Osteocyte (in vitro differentiated cells): ENCODE data around the gene IER5. TPM values are rescaled to one million over a fixed set of nuclear protein-coding genes. Genes with fewer than 3 reads are reported as not detected.

Experiments used
- DNase-seq: peaks from one replicate; pipeline ENCODE4 v3.0.0; 2021; ENCODE audit warnings: mixed read lengths; ENCODE audit not compliant: unreplicated experiment; ENCODE audit errors: extremely low spot score
- H3K27ac Mint-ChIP-seq: one replicate; pipeline ENCODE4 v1.8.0; 2021; ENCODE audit warnings: mild to moderate bottlenecking, mixed read lengths; ENCODE audit not compliant: unreplicated experiment
- H3K27me3 Mint-ChIP-seq: one replicate; pipeline ENCODE4 v1.8.0; 2021; ENCODE audit warnings: mixed read lengths; ENCODE audit not compliant: unreplicated experiment
- H3K36me3 Mint-ChIP-seq: one replicate; pipeline ENCODE4 v1.8.0; 2021; ENCODE audit warnings: mixed read lengths; ENCODE audit not compliant: unreplicated experiment
- H3K4me1 Mint-ChIP-seq: one replicate; pipeline ENCODE4 v1.8.0; 2021; ENCODE audit warnings: mixed read lengths; ENCODE audit not compliant: unreplicated experiment
- H3K4me3 Mint-ChIP-seq: one replicate; pipeline ENCODE4 v1.8.0; 2021; ENCODE audit warnings: mild to moderate bottlenecking, moderate library complexity, mixed read lengths; ENCODE audit not compliant: unreplicated experiment
- H3K9me3 Mint-ChIP-seq: one replicate; pipeline ENCODE4 v1.8.0; 2021; ENCODE audit warnings: mixed read lengths; ENCODE audit not compliant: unreplicated experiment
- CTCF ChIP-seq: fragments of 200-600 bp; sonication (generic); IDR thresholded peaks from 2 replicates; pipeline ENCODE4 v1.5.0; 2021; ENCODE audit warnings: antibody characterized with exemption, mild to moderate bottlenecking, moderate library complexity
- total RNA-seq: library from RNA; stranded (reverse); gene quantifications from 2 replicates; pipeline ENCODE4 v1.2.1, GENCODE V29; 2021

The IER5 gene
- total RNA-seq, 1 donor from 2014 or later = 29.8 TPM

- no peaks in the 10 kb centered on the region for H3K9me3 Mint-ChIP-seq
These were observed 10.8 kb upstream of the IER5 start for GRCh38 chr1:181077576-181078242.

GRCh38 chr1:181079382-181079781 lies 9.1 kb upstream of the IER5 start:
- Mint-ChIP-seq H3K4me1 (peaks cover 21% of the 10 kb centered on the region), H3K36me3 (no peaks in the 10 kb centered on the region), H3K27me3 (no peaks in the 10 kb centered on the region), H3K27ac (no peak overlapping the region), H3K9me3 (no peaks in the 10 kb centered on the region), H3K4me3 (no peak overlapping the region)
- no peak for DNase-seq
- no peak for TF ChIP-seq CTCF

More at GRCh38 chr1:181077576-181078242, 10.8 kb upstream of the IER5 start:
- Mint-ChIP-seq H3K27me3 (no peaks in the 10 kb centered on the region), H3K36me3 (no peaks in the 10 kb centered on the region), H3K4me1 (peaks cover 21% of the 10 kb centered on the region), H3K27ac (peak overlapping the region; percentile 43), H3K4me3 (no peak overlapping the region)
- no peak for TF ChIP-seq CTCF
- DNase-seq = no peak

GRCh38 chr1:181079920-181080319 lies 8.6 kb upstream of the IER5 start:
- Mint-ChIP-seq H3K4me3 (no peak overlapping the region), H3K27ac (no peak overlapping the region), H3K36me3 (no peaks in the 10 kb centered on the region), H3K9me3 (no peaks in the 10 kb centered on the region), H3K27me3 (no peaks in the 10 kb centered on the region), H3K4me1 (peaks cover 21% of the 10 kb centered on the region)
- no peak for TF ChIP-seq CTCF
- no peak for DNase-seq

- TF ChIP-seq CTCF = no peak
- H3K4me1 Mint-ChIP-seq = peaks cover 21% of the 10 kb centered on the region
- no peak for DNase-seq
- no peak overlapping the region for H3K4me3 Mint-ChIP-seq
- no peaks in the 10 kb centered on the region for H3K36me3 Mint-ChIP-seq
- no peaks in the 10 kb centered on the region for H3K27me3 Mint-ChIP-seq
- no peaks in the 10 kb centered on the region for H3K9me3 Mint-ChIP-seq
- no peak overlapping the region for H3K27ac Mint-ChIP-seq
These were observed 7.9 kb upstream of the IER5 start for GRCh38 chr1:181080556-181080955.

GRCh38 chr1:181081395-181081794 lies 7.1 kb upstream of the IER5 start:
- H3K4me1 Mint-ChIP-seq = peaks cover 21% of the 10 kb centered on the region
- H3K27me3 Mint-ChIP-seq = no peaks in the 10 kb centered on the region
- DNase-seq = no peak
- H3K27ac Mint-ChIP-seq = no peak overlapping the region
- H3K36me3 Mint-ChIP-seq = no peaks in the 10 kb centered on the region
- H3K9me3 Mint-ChIP-seq = no peaks in the 10 kb centered on the region
- no peak for TF ChIP-seq CTCF
- H3K4me3 Mint-ChIP-seq = no peak overlapping the region
